DND-41 (cell line): Measurements from ENCODE around the gene CDK7.

Experiments
- CTCF ChIP-seq: IDR thresholded peaks from 2 replicates; pipeline ENCODE4 v1.5.1; 2012; ENCODE audit warnings: borderline replicate concordance, low read length, moderate library complexity, mild to moderate bottlenecking; ENCODE audit not compliant: poor library complexity, severe bottlenecking; ENCODE audit errors: extremely low read depth
- EZH2 ChIP-seq: IDR thresholded peaks from 3 replicates; pipeline ENCODE4 v1.6.1; 2012; ENCODE audit warnings: borderline replicate concordance, low read depth, mild to moderate bottlenecking, moderate library complexity, low read length, inconsistent platforms; ENCODE audit not compliant: severe bottlenecking

DNA sequence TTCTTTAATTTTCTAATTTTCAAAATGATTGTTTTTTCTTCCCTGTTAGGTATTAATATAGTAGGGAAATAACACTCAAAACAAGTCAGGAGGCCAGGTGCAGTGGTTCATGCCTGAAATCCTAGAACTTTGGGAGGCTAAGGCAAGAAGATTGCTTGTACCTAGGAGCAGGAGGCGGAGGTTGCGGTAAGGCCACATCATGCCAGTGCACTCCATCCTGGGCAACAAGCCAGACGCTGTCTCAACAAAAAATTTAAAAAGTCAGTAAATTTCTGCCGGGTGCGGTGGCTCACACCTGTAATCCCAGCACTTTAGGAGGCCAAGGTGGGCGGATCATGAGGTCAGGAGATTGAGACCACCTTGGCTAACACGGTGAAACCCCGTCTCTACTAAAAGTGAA lies 10.2 kb upstream of the CDK7 start:
- no peak for TF ChIP-seq CTCF
- TF ChIP-seq EZH2: no peak
